Measurements from ENCODE around the gene CNKSR1. TPM values are rescaled to one million over a fixed set of nuclear protein-coding genes. Genes with fewer than 3 reads are reported as not detected.

The CNKSR1 gene
- total RNA-seq, 2 experiments from 2014 or later: 1.4 to 1.5 TPM

DNA sequence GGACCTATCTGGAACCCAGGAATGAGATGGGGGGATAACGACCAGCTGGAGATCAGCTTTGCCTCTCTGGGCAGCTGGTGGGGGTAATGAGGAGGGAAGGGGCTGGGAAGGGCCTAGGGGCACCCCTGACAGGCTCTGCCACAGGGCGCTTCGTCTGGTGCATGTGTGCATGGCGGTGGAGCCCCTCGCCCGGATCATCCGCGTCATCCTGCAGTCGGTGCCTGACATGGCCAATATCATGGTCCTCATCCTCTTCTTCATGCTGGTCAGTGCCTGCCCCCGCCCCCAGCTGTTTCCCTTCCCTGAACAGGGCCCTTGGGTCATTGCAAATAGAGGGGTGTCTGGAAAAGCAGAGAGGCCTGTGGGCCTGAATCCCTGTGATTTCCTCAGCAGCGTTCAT lies 20.5 kb downstream of the CNKSR1 start:
- Mint-ChIP-seq H3K9me3 (ENCODE audit: low read depth) (no peaks in the 10 kb centered on the region), H3K27ac (no peak overlapping the region), H3K4me1 (peaks cover 25% of the 10 kb centered on the region), H3K36me3 (no peaks in the 10 kb centered on the region), H3K4me3 (no peak overlapping the region), H3K27me3 (peaks cover 9% of the 10 kb centered on the region)
- no peak for ATAC-seq
- no peak for DNase-seq
- CTCF ChIA-PET: interaction anchor here (0.8 to 1.1 kb wide), 2 partner anchors 28 to 37 kb away, joined by 3 read pairs; partner anchors contain the start of gene ZNF593

- CTCF ChIA-PET: interaction anchor here (0.7 to 2.9 kb wide), 3 partner anchors 31 to 34 kb away, joined by 3 to 11 read pairs (median 4); partner anchors contain the start of genes CEP85 and ZNF593
- ATAC-seq: no peak
- Mint-ChIP-seq H3K4me3 (no peak overlapping the region), H3K9me3 (ENCODE audit: low read depth) (no peaks in the 10 kb centered on the region), H3K27me3 (peaks cover 6% of the 10 kb centered on the region), H3K27ac (no peak overlapping the region), H3K36me3 (no peaks in the 10 kb centered on the region), H3K4me1 (peaks cover 33% of the 10 kb centered on the region)
- no peak for DNase-seq
Measured at GRCh38 chr1:26200413-26200812, 23.1 kb downstream of the CNKSR1 start.

GRCh38 chr1:26203642-26204318 lies 26.5 kb downstream of the CNKSR1 start:
- CTCF ChIA-PET: interaction anchor here (0.7 to 3.1 kb wide), 7 partner anchors 10 to 213 kb away, joined by 3 to 20 read pairs (median 4); partner anchors contain the start of genes C1orf232, CEP85 and ZNF593
- Mint-ChIP-seq H3K4me1 (peaks cover 33% of the 10 kb centered on the region), H3K4me3 (no peak overlapping the region), H3K9me3 (ENCODE audit: low read depth) (no peaks in the 10 kb centered on the region), H3K27ac (no peak overlapping the region), H3K36me3 (no peaks in the 10 kb centered on the region), H3K27me3 (no peaks in the 10 kb centered on the region)
- DNase-seq: no peak
- ATAC-seq: no peak

GRCh38 chr1:26210147-26210870 lies 33.0 kb downstream of the CNKSR1 start:
- DNase-seq (no peak), ATAC-seq (no peak)
- Mint-ChIP-seq H3K27ac (no peak overlapping the region), H3K27me3 (peaks cover 2% of the 10 kb centered on the region), H3K4me1 (no peaks in the 10 kb centered on the region), H3K36me3 (no peaks in the 10 kb centered on the region), H3K4me3 (no peak overlapping the region), H3K9me3 (ENCODE audit: low read depth) (no peaks in the 10 kb centered on the region)
- CTCF ChIA-PET: interaction anchor here (0.8 to 2.5 kb wide), 4 partner anchors 23 to 205 kb away, joined by 3 to 13 read pairs (median 3); partner anchors contain the start of gene CEP85

GRCh38 chr1:26212726-26213125 lies 35.4 kb downstream of the CNKSR1 start:
- H3K27ac Mint-ChIP-seq: no peak overlapping the region
- no peaks in the 10 kb centered on the region for H3K9me3 Mint-ChIP-seq (ENCODE audit: low read depth)
- H3K27me3 Mint-ChIP-seq: peaks cover 2% of the 10 kb centered on the region
- CTCF ChIA-PET: interaction anchor here (1.2 to 2.4 kb wide), 3 partner anchors 21 to 204 kb away, joined by 3 to 9 read pairs (median 3); partner anchors contain the start of gene CEP85
- no peak for DNase-seq
- H3K36me3 Mint-ChIP-seq: no peaks in the 10 kb centered on the region
- H3K4me3 Mint-ChIP-seq: no peak overlapping the region
- no peaks in the 10 kb centered on the region for H3K4me1 Mint-ChIP-seq
- no peak for ATAC-seq

GRCh38 chr1:26213335-26213905 lies 36.1 kb downstream of the CNKSR1 start:
- Mint-ChIP-seq H3K4me3 (no peak overlapping the region), H3K36me3 (no peaks in the 10 kb centered on the region)
- CTCF ChIA-PET: interaction anchor here (1.2 to 2.4 kb wide), 3 partner anchors 20 to 204 kb away, joined by 3 to 9 read pairs (median 3); partner anchors contain the start of gene CEP85

GRCh38 chr1:26215246-26215645 lies 38.0 kb downstream of the CNKSR1 start:
- no peaks in the 10 kb centered on the region for H3K9me3 Mint-ChIP-seq (ENCODE audit: low read depth)
- ATAC-seq (no peak), DNase-seq (no peak)
- no peak overlapping the region for H3K4me3 Mint-ChIP-seq
- H3K36me3 Mint-ChIP-seq: no peaks in the 10 kb centered on the region
- no peak overlapping the region for H3K27ac Mint-ChIP-seq
- CTCF ChIA-PET: interaction anchor here (0.7 to 1.6 kb wide), 3 partner anchors 18 to 972 kb away, joined by 3 to 9 read pairs (median 4); partner anchors contain the start of genes CEP85 and ZNF593
- H3K4me1 Mint-ChIP-seq: no peaks in the 10 kb centered on the region
- no peaks in the 10 kb centered on the region for H3K27me3 Mint-ChIP-seq

More at GRCh38 chr1:26213335-26213905, 36.1 kb downstream of the CNKSR1 start:
- ATAC-seq: no peak
- Mint-ChIP-seq H3K27me3 (peaks cover 2% of the 10 kb centered on the region), H3K4me1 (no peaks in the 10 kb centered on the region), H3K9me3 (ENCODE audit: low read depth) (no peaks in the 10 kb centered on the region), H3K27ac (no peak overlapping the region)
- no peak for DNase-seq

GRCh38 chr1:26218906-26219494 lies 41.7 kb downstream of the CNKSR1 start:
- no peak overlapping the region for H3K27ac Mint-ChIP-seq
- DNase-seq (no peak), ATAC-seq (no peak)
- H3K9me3 Mint-ChIP-seq (ENCODE audit: low read depth): no peaks in the 10 kb centered on the region
- no peaks in the 10 kb centered on the region for H3K4me1 Mint-ChIP-seq
- CTCF ChIA-PET: interaction anchor here (1.7 to 3.3 kb wide), 2 partner anchors 15 to 49 kb away, joined by 3 to 18 read pairs; partner anchors contain the start of genes CEP85 and ZNF593
- H3K27me3 Mint-ChIP-seq: peaks cover 11% of the 10 kb centered on the region
- no peak overlapping the region for H3K4me3 Mint-ChIP-seq
- no peaks in the 10 kb centered on the region for H3K36me3 Mint-ChIP-seq

GRCh38 chr1:26220199-26220912 lies 43.1 kb downstream of the CNKSR1 start:
- no peak for ATAC-seq

GRCh38 chr1:26221094-26221493 lies 43.8 kb downstream of the CNKSR1 start:
- CTCF ChIA-PET: interaction anchor here (3.3 kb wide), 1 partner anchor 13 kb away, joined by 18 read pairs; the partner anchor contains the start of gene CEP85
- H3K4me3 Mint-ChIP-seq: no peak overlapping the region
- peaks cover 30% of the 10 kb centered on the region for H3K27me3 Mint-ChIP-seq
- no peaks in the 10 kb centered on the region for H3K9me3 Mint-ChIP-seq (ENCODE audit: low read depth)
- ATAC-seq (no peak), DNase-seq (no peak)
- H3K36me3 Mint-ChIP-seq: peaks cover 2% of the 10 kb centered on the region
- H3K27ac Mint-ChIP-seq: no peak overlapping the region
- H3K4me1 Mint-ChIP-seq: peaks cover 9% of the 10 kb centered on the region

More at GRCh38 chr1:26220199-26220912, 43.1 kb downstream of the CNKSR1 start:
- no peak for DNase-seq
- no peak overlapping the region for H3K4me3 Mint-ChIP-seq
- CTCF ChIA-PET: interaction anchor here (0.7 to 3.3 kb wide), 2 partner anchors 14 to 197 kb away, joined by 3 to 18 read pairs; partner anchors contain the start of gene CEP85
- H3K4me1 Mint-ChIP-seq: peaks cover 4% of the 10 kb centered on the region
- H3K36me3 Mint-ChIP-seq: no peaks in the 10 kb centered on the region
- peaks cover 23% of the 10 kb centered on the region for H3K27me3 Mint-ChIP-seq
- H3K27ac Mint-ChIP-seq: no peak overlapping the region
- H3K9me3 Mint-ChIP-seq (ENCODE audit: low read depth): no peaks in the 10 kb centered on the region

- Mint-ChIP-seq H3K4me3 (no peak overlapping the region), H3K36me3 (peaks cover 2% of the 10 kb centered on the region), H3K4me1 (peaks cover 13% of the 10 kb centered on the region), H3K9me3 (ENCODE audit: low read depth) (no peaks in the 10 kb centered on the region), H3K27me3 (peaks cover 45% of the 10 kb centered on the region), H3K27ac (no peak overlapping the region)
- ATAC-seq (no peak), DNase-seq (no peak)
- CTCF ChIA-PET: interaction anchor here (2.9 kb wide), 1 partner anchor 9 kb away, joined by 26 read pairs; the partner anchor contains the start of gene CEP85
Measured at GRCh38 chr1:26224606-26225005, 47.3 kb downstream of the CNKSR1 start.

Data from activated CD8-positive, alpha-beta memory T cell treated with anti-CD3 and anti-CD28 coated beads, Interleukin-2, amount 10 ng/mL, durations not matched to agents 7 days and 5 days (primary cell).